Measurements from ENCODE around the gene CD300LF. TPM values are rescaled to one million over a fixed set of nuclear protein-coding genes. Genes with fewer than 3 reads are reported as not detected.

Gene CD300LF
- total RNA-seq, 6 experiments from 2014 or later = 0.44 to 2.6 (median 0.74) TPM; not detected in 1

- WGBS (ENCODE audit: insufficient coverage, low coverage, low lambda C conversion rate, missing lambda C conversion rate) = 82% methylated on average over 4 of the region's 4 CpGs
- H3K4me1 ChIP-seq = no peaks in the 10 kb centered on the region
- no peaks in the 10 kb centered on the region for H3K27me3 ChIP-seq
- no peak for ATAC-seq
- no peak overlapping the region for H3K27ac ChIP-seq
- intact Hi-C loops (cut with DNase I) = no loop called here
- no peak overlapping the region for H3K4me3 ChIP-seq
- no peaks in the 10 kb centered on the region for H3K36me3 ChIP-seq
- TF ChIP-seq CTCF (IDR thresholded peaks at IDR 0.05) = no peak
- no peak for TF ChIP-seq POLR2A (IDR thresholded peaks at IDR 0.05)
- H3K9me3 ChIP-seq = no peaks in the 10 kb centered on the region
- no peak for DNase-seq
Observed at GRCh38 chr17:74720506-74720905, 7.8 kb upstream of the CD300LF start.

GRCh38 chr17:74715144-74715543 is 2.4 kb upstream of the CD300LF start:
- 21% methylated on average over 4 of the region's 4 CpGs for WGBS (ENCODE audit: insufficient coverage, low coverage, low lambda C conversion rate, missing lambda C conversion rate)
- H3K9me3 ChIP-seq = no peaks in the 10 kb centered on the region
- H3K4me1 ChIP-seq = no peaks in the 10 kb centered on the region
- no peaks in the 10 kb centered on the region for H3K36me3 ChIP-seq
- TF ChIP-seq CTCF (IDR thresholded peaks at IDR 0.05) = no peak
- no peak for TF ChIP-seq POLR2A (IDR thresholded peaks at IDR 0.05)
- ATAC-seq (no peak), DNase-seq (no peak)
- H3K27ac ChIP-seq = no peak overlapping the region
- intact Hi-C loops (cut with DNase I) = no loop called here
- H3K4me3 ChIP-seq = no peak overlapping the region
- H3K27me3 ChIP-seq = no peaks in the 10 kb centered on the region

DNA sequence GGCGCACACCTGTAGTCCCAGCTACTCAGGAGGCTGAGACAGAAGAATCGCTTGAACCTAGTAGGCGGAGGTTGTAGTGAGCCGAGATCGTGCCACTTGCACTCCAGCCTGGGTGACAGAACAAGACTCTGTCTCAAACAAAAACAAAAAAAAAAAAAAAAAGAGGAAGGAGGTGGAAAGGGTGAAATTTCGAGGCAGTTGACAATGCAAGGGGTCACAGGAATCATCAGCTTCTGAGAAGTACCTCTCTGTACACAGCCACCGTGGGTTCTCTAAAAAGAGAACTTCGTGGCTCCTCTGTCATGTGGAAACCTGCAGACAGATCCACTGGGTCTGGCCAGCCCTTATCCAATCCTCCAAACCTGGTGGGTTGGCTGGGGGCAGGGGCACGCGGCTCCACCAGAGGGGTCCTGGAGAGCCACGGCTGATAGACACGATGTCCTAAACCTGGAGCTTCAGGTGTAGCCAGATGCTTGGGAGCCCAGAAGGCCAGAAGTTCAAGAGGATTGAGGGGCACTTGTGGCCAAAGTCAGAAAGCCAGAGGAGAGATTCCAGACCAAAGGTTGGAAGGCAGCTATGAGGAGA is 540 bp upstream of the CD300LF start:
- DNase-seq = no peak
- intact Hi-C loops (cut with DNase I) = no loop called here
- Histone ChIP-seq H3K27ac (no peak overlapping the region), H3K4me3 (no peak overlapping the region), H3K27me3 (no peaks in the 10 kb centered on the region), H3K4me1 (no peaks in the 10 kb centered on the region), H3K9me3 (no peaks in the 10 kb centered on the region), H3K36me3 (no peaks in the 10 kb centered on the region)
- 57% methylated on average over 7 of the region's 12 CpGs for whole genome bisulfite sequencing (ENCODE audit: insufficient coverage, low coverage, low lambda C conversion rate, missing lambda C conversion rate)
- TF ChIP-seq CTCF (IDR thresholded peaks at IDR 0.05) (no peak), POLR2A (IDR thresholded peaks at IDR 0.05) (no peak)
- peak in 2 of 4 donors; percentile 44 to 59 for ATAC-seq

- Histone ChIP-seq H3K27ac (no peak overlapping the region), H3K9me3 (no peaks in the 10 kb centered on the region), H3K4me1 (no peaks in the 10 kb centered on the region), H3K27me3 (no peaks in the 10 kb centered on the region), H3K36me3 (no peaks in the 10 kb centered on the region), H3K4me3 (peak overlapping the region in 1 of 3 donors; percentile 4)
- WGBS (ENCODE audit: insufficient coverage, low coverage, low lambda C conversion rate, missing lambda C conversion rate) = 47% methylated on average over 7 of the region's 7 CpGs
- intact Hi-C loops (cut with DNase I) = no loop called here
- ATAC-seq (peak in 3 of 4 donors; percentile 19 to 34 (median 24)), DNase-seq (no peak)
- no peak for TF ChIP-seq POLR2A (IDR thresholded peaks at IDR 0.05)
Observed at GRCh38 chr17:74712301-74712700, 422 bp downstream of the CD300LF start.

- Histone ChIP-seq H3K4me3 (no peak overlapping the region), H3K27ac (no peak overlapping the region), H3K9me3 (no peaks in the 10 kb centered on the region), H3K4me1 (no peaks in the 10 kb centered on the region), H3K27me3 (no peaks in the 10 kb centered on the region), H3K36me3 (no peaks in the 10 kb centered on the region)
- DNase-seq = no peak
- no peak for ATAC-seq
- intact Hi-C loops (cut with DNase I) = no loop called here
- TF ChIP-seq POLR2A (IDR thresholded peaks at IDR 0.05) (no peak), CTCF (IDR thresholded peaks at IDR 0.05) (no peak)
- WGBS (ENCODE audit: insufficient coverage, low coverage, low lambda C conversion rate, missing lambda C conversion rate) = 41% methylated on average over 12 of the region's 12 CpGs
Observed at GRCh38 chr17:74711058-74711824, 1.5 kb downstream of the CD300LF start.
